GM18519 (cell line): ENCODE measurements around the gene SERPINB6.
"Not testable (repeated sequence)": the region's sequence is repeated elsewhere in the genome, so short reads cannot be mapped to it uniquely, and the experiment has no call there.

Experiments used
- ATAC-seq: cut with Tn5 transposase; IDR thresholded peaks from one replicate; pipeline ENCODE4 v1.9.1; 2021; ENCODE audit warnings: mild to moderate bottlenecking, moderate library complexity; ENCODE audit not compliant: unreplicated experiment, low FRiP score

SERPINB6 gene

DNA sequence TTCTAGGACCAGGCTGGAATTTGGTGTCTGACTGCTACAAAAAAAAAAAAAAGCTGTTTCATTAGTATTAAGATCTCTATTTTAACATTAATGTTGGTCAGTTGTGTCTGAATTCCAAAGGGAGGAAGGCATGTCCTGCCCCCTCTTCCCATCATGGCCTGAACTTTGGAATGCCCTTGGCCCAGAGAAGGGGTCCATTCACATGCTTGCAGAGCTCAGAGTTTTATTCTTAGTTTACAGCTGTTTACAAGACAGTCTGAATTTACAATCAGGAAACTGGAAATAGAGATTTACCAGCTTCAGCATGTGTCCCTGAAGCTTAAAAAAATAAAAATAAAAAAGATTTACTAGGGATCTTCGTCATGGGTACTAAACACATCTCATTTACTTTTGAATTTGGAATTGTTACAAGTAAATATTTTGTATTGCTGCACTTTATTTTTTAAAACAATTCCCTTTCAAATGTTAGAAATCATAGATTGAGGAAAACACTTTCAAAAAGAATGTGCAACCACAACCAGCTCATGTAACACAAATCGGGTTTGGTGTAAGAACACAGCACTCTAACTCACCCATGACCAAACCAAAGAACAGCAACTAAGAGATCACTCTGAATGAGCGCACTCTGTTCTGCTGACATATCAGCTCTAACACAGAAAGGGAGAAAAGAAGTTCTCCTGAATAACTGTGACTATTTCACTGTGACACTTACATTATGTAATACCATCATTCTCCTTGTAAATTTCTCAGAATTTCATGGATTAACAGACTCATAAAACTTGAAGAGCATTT is 6.6 kb upstream of the SERPINB6 start:
- ATAC-seq: no peak

DNA sequence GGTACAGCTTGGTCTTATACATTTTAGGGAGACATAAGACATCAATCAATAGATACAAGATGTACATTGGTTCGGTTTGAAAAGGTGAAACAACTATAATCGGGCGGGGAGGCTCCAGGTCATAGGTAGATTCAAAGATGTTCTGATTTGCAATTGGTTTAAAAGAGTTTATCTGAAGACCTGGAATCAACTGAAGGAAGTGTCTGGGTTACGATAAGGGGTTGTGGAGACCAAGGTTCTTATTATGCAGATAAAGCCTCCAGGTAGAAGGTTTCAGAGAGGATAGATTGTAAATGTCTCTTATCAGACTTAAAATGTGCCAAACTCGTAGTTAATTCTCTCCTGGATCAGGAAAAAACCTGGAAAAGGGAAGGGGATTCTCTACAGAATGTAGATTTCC is 5.9 kb upstream of the SERPINB6 start:
- ATAC-seq: no peak

DNA sequence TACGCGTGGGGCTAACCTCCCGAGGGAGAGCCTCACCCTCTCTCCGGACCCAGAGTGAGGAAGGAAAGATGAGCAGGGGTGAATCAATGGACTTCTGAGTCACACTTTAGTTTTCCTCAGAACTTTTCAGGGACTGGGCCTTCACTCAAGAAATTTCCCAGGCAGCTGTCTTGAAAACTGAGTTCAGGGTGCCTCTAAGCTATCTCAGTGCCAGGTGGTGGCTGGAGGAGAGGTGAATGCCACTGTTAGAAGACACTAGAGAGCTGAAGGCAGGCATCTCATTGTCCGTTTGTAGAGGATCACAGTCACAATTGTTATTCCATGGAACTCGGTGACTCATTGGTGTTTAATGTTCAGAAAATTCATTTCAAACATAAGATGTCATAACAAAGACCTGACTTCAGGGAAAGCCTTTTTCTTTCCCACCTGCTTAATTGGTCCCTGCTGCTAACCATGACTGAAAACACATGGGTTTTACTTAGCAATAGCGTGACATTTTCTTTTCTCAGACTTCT is 5.3 kb upstream of the SERPINB6 start:
- ATAC-seq: no peak

DNA sequence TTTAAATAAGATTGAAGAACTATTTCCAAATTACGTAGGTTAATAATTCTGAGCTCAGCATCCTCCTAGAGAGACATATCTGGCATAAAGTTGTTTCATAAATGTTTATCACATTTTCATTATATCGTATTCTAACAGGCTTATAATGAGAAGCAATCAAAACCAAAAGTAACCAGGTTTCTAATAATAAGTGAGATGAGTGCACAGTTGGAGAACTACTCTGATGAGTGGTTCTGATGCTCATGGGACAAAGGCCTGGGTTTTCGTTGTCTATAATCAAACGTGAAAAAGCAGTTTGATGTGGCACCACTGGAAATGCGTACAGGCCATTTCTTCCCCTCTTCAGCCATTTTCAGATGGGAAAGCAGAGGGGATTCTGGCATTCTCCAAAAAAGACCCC is 4.7 kb upstream of the SERPINB6 start:
- no peak for ATAC-seq

DNA sequence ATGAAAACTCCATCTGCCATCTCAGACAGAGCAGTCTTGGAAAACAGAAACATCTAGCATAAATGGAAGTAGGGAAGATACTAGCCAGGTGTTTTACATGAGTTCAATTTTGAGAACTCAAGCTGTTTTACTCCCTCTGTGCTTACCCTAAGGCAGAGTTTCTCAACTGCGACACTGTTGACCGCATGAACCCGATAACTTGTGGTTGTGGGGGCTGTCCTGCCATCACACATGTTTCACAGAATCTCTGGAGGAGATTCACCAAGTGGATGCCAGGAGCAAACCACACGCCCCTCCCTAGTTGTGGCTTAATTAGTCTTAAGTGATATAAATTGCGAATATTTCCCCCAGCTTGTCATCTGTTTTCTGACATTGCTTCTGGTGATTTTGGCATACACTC is 2.3 kb upstream of the SERPINB6 start:
- ATAC-seq: no peak

DNA sequence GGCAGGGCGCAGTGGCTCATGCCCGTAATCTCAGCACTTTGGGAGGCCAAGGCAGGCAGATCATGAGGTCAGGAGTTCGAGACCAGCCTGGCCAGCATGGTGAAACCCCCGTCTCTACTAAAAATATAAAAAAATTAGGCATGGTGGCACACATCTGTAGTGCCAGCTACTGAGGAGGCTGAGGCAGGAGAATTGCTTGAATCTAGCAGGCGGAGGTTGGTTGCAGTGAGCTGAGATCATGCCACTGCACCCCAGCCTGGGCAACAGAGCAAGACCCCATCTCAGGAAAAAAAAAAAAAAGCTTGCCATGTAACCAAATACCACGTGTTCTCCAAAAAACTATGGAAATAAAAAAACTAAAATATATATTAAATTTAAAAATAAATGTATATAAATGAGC is 1.8 kb upstream of the SERPINB6 start:
- ATAC-seq: not testable (repeated sequence)

DNA sequence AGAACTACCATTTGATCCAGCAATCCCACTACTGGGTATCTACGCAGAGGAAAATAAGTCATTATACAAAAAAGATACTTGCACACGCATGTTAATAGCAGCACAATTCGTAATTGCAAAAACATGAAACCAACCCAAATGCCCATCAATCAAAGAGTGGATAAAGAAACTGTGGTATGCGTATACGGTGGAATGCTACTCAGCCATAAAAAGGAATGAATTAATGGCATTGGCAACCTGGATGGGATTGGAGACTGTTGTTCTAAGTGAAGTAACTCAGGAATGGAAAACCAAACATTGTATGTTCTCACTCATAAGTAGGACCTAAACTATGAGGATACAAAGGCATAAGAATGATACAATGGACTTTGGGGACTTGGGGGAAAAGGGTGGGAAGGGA is 1.3 kb upstream of the SERPINB6 start:
- not testable (repeated sequence) for ATAC-seq

DNA sequence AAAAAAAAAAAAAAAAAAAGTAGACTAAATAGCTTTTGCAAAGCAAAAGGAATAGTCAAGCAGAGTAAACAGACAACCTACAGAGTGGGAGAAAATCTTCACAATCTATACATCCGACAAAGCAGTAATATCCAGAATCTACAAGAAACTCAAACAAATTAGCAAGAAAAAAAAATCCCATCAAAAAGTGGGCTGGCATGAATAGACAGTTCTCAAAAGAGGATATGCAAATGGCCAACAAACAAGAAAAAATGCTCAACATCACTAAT is 786 bp upstream of the SERPINB6 start:
- not testable (repeated sequence) for ATAC-seq

DNA sequence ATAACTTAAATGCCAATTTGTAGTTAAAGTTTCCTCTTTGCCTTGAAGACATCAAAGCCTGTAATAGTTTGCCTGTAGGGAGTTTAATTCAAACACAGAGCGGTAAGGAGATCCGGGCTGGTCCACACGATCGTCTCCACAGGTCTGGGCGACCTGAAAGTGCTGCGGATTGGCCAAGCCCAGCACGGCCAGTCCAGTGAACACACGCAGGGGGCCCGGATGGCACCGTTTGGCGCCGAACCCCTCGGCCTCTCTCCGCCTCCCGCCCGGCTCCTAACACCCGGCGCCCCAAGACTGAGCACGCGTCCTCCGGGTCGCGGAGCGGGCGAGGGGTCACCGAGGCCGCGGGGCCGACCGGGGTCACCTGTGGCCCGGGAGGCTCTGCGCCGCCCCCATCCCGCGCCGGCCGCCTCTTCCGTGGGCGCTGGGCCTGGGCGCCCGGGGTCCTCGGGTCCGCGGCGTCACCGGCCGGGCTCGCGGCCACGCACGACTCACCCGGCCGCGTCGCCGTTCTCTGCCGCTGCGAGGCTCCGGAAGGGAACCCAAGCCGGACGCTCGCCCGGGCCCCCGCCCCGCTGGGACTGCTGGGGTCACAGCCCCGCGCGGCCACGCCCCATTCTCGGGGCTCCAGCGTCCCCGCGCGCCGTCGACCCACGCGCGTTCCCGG is 481 bp downstream of the SERPINB6 start:
- no peak for ATAC-seq

DNA sequence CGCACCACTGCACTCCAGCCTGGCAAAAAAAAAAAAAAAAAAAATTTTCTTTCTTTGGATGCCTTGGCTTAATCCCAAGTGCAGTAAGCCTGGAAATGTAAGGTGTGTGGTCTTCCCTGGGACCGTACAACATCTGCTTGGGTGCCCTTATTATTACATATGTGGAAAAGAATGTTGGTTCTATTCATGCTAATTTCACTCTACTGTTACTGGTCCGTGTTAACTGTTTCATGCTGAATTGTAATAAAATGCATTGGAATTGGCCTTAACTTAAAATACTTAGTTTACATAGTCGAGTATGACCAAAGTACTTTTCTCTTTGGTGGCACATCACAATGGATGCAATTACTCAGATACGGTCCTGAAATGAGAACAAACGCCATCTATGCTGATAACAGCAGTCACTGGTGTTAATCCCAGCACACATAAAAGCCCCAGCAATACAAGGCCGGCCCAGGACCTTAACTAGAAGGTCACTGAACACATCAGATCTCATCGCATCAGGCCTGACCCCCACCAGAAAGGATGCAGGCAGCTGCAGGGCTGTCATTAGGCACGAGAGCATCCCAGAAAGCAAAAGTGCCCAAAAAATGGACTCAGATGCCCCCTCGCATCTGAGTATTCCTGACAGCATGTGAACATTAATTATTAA is 1.2 kb downstream of the SERPINB6 start:
- ATAC-seq: no peak

DNA sequence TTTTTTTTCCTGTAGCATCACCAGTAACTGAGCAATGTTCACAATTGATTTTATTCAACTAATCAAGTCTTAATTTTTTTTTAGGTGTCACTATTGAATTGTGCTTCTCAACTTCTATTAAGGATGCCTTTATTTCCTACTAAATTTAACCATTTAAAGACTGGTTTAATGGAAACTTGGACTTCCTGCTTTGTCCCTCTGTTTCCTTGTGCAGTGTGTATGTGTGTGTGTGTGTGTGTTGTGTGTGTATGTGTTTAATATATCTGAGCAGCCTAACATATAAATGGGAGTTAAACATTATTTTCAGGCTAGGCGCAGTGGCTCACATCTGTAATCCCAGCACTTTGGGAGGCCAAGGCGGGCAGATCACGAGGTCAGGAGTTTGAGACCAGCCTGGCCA is 1.8 kb downstream of the SERPINB6 start:
- no peak for ATAC-seq

DNA sequence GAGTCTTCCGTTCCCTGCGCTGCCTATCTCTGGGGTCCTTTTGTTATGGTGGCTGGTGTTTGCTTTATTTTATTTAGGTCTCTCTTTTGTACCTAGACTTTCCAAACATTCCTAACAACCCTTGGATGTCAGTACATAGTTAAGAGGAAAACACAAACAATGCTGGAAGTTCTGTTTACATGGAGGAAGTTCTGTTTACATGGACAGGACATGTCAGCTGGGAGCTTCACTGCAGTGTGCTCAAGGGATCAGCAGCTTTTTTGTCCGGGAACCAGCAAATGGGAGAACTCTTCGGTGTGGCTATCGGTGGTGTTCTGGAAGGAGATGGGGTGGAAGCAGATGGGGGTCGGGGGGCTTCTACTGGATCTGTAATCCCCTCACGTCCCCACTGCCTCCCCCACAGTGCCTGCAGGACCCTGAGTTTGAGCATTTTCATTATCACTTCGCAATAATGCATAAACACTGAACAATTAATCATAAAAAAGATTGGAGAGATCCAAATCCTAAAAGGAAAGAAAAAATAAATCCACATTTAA is 2.7 kb downstream of the SERPINB6 start:
- ATAC-seq: no peak

DNA sequence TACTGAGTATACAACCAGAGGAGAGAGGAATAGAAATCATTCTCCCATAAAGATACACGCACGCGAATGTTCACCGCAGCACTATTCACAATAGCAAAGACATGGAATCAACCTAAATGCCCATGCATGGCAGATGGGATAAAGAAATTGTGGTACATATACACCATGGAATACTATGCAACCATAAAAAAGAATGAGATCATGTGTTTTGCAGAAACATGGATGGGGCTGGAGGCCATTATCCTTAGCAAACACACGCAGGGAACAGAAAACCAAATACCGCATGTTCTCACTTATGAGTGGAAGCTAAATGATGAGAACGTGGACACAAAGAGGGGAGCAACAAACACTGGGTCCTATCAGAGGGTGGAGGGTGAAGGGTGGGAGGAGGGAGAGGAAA is 3.4 kb downstream of the SERPINB6 start:
- ATAC-seq: no peak

DNA sequence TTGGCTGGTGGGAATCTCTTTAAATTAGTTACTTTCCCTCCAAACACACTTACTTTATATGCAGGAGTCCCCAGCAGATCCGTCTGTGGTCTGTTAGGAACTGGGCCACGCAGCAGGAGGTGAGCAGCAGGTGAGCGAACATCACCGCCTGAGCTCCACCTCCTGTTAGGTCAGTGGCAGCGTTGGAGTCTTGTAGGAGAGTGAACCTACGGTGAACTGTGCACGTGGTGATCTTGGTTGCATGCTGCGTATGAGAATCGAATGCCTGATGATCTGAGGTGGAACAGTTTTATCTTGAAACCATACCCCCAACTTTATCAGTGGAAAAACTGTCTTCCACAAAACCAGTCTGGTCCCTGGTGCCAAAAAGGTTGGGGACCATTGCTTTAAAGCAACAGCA is 5.0 kb downstream of the SERPINB6 start:
- no peak for ATAC-seq

DNA sequence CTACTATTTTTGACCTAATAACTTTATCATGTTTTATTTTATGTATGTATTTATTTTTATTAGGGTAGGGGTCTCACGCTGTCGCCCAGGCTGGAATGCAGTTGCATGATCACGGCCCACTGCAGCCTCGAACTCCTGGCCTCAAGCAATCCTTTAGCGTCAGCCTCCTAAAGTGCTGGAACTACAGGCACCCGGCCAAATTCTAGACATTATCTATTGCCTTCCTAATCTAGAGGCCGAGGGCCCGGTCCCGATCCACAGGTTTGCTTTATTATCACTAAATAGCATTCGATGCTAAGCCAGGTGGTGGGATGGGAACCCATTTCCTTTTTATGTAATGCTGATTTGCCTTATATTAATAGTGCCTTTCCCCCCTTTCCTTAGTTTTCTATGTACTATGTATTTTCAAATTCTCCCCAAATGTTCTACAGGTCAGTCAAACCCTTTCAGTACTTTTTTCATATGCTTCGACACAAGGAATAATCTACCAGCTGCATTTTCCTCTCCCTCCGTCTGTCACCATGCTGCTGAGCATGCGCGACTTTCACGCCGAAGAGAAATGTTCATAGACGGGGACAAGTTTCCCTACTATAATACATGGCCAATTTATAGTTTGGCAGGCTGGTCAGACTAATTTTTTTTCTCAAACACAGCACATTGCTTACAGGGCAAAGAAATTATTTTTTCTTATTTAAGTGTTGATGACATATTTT is 6.4 kb downstream of the SERPINB6 start:
- no peak for ATAC-seq

DNA sequence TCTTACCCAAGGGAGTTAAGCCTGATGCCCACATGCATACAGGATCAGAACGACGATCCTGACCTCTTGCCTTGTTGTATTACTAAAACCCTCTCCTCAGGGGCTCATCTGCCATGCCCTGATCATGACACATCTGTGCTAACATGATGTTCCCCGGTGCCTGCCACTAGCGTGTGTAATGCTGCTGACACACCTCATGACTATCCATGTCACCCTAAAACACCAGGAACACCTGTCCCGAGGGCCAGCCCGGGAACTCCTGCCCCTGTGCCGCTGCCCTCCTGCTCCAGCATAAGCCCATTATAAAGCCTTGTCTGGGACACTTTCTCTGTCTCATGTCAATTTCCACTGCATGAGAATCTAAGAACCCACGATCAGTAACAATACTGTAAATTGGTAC is 7.6 kb downstream of the SERPINB6 start:
- no peak for ATAC-seq

DNA sequence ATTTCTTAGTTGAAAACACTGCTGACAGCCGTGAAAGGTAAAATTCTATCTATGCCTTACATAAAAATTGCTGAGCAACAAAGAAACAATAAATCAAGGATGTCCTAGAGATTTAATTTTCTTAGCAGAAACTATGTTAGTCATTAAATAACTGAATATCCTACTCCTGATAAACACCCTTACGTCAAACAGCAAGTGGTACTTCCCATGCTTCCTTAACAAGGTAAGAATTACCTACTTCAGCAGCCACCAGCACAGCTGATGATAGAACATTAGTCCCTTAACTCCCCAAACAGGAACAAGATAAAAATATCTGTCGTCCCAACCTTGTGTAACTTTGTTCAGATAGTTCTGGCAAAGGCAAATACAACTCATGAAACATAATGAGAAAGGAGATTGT is 8.7 kb downstream of the SERPINB6 start:
- ATAC-seq: no peak

DNA sequence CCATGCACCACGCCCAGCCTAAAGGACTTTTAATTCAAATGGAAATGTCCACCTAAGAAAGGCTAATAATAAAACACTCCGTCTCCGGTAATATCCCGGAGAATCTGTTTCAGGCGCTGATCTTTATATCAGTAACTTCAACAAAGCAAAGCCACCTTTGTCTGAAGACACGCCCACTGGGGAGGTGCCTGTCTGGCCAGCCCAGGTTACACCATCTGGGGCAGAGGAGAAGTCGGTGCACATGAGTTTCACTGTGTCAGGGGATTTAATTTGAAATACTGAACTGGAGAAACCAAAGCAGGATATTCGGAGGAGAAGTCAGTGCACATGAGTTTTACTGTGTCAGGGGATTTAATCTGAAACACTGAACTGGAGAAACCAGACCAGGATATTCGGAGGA is 9.4 kb downstream of the SERPINB6 start:
- ATAC-seq: no peak

DNA sequence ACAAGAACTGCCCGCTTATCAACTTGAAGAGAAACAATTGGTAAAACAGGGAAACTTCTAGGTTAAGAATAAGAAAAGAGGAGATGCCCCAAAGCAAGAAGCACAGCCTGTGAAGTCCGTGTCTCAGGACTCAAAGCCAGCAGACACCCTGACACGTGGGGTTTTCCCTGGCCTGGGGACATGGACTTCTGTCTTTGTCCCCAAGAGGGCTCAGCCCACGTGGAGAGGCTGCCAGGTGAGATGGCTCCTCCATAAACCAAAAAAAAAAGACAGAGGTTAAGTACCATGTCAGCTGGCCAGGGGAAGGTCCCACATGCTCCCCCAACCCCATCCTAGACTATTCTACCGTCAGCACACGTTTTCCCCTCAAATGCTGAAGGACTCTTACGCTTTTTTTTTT is 9.9 kb downstream of the SERPINB6 start:
- no peak for ATAC-seq

DNA sequence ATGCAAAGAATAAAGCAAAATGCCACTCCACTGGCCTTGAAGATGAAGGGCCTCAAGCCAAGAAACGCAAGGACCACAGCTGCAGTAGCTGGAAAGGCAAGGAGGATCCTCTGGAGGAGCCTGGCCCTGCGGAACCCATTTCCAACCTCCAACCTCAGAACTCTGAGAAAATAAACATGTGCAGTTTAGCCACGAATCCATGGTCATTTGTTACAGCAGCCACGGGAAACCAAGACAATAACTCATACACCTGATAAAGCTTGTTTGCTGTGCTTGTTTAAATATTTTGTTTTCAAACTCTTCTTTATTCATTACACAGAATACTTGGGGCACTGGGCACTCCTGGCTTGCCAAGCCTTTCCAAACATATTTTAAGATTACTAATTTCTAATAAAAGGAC is 10.4 kb downstream of the SERPINB6 start:
- ATAC-seq: no peak
